CD8-positive, alpha-beta memory T cell (primary cell): ENCODE measurements around the gene DIP2B. TPM values are rescaled to one million over a fixed set of nuclear protein-coding genes. Genes with fewer than 3 reads are reported as not detected.
A peak's percentile ranks its signal among the peaks of the same experiment; 100 is the strongest.

Experiments
- CTCF ChIA-PET: fragments of 350-600 bp; sonication (Branson Sonifier 250); formaldehyde crosslinking; loops from one replicate; lab custom pipeline; 2021; ENCODE audit warnings: antibody characterized with exemption; lab: Charles Lee
- POLR2A ChIA-PET: fragments of 350-600 bp; sonication (Branson Sonifier 250); formaldehyde crosslinking; loops from one replicate; lab custom pipeline; 2021; ENCODE audit warnings: antibody characterized with exemption; lab: Charles Lee
- DNase-seq, 5 donors: peaks; one replicate each; pipeline versions ENCODE4 v3.0.0 to v3.0.0-alpha.2; 2020 to 2022; ENCODE audit warnings: mixed read lengths in 1 of 5
- H3K27ac ChIP-seq: one replicate; pipeline ENCODE4 v1.7.0; 2013; ENCODE audit warnings: low read depth, mild to moderate bottlenecking, low read length, moderate library complexity
- H3K27me3 ChIP-seq: 2 replicates; pipeline ENCODE4 v1.7.0; 2013; ENCODE audit warnings: low read length, mild to moderate bottlenecking; ENCODE audit not compliant: insufficient read depth, poor library complexity, severe bottlenecking
- H3K36me3 ChIP-seq: 2 replicates; pipeline ENCODE4 v1.7.0; 2013; ENCODE audit warnings: mild to moderate bottlenecking, low read length, moderate library complexity; ENCODE audit not compliant: insufficient read depth
- H3K4me1 ChIP-seq: 2 replicates; pipeline ENCODE4 v1.7.0; 2013; ENCODE audit warnings: mild to moderate bottlenecking, low read length, moderate library complexity; ENCODE audit not compliant: insufficient read depth
- H3K4me3 ChIP-seq: 2 replicates; pipeline ENCODE4 v1.7.0; 2013; ENCODE audit warnings: mild to moderate bottlenecking, low read length
- H3K9me3 ChIP-seq: 2 replicates; pipeline ENCODE4 v1.7.0; 2013; ENCODE audit warnings: mild to moderate bottlenecking, low read length
- H3K27ac Mint-ChIP-seq, 8 donors: one replicate each; pipeline ENCODE4 v1.8.0; 2020 to 2021; ENCODE audit warnings: mixed read lengths in 8 of 8, mild to moderate bottlenecking in 6 of 8, inconsistent platforms in 3 of 8, moderate library complexity in 3 of 8
- H3K27me3 Mint-ChIP-seq, 2 donors: one replicate each; pipeline ENCODE4 v1.8.0; 2020 to 2021; ENCODE audit warnings: mixed read lengths in 2 of 2, mild to moderate bottlenecking in 1 of 2, moderate library complexity in 1 of 2
- H3K36me3 Mint-ChIP-seq, 3 donors: one replicate each; pipeline ENCODE4 v1.8.0; 2020 to 2021; ENCODE audit warnings: mixed read lengths in 3 of 3, inconsistent platforms in 1 of 3, mild to moderate bottlenecking in 1 of 3
- H3K4me1 Mint-ChIP-seq, 3 donors: one replicate each; pipeline ENCODE4 v1.8.0; 2020 to 2021; ENCODE audit warnings: mixed read lengths in 3 of 3, inconsistent platforms in 1 of 3, mild to moderate bottlenecking in 1 of 3
- H3K4me3 Mint-ChIP-seq, 7 donors: one replicate each; pipeline ENCODE4 v1.8.0; 2020 to 2021; ENCODE audit warnings: mixed read lengths in 7 of 7, mild to moderate bottlenecking in 6 of 7, moderate library complexity in 4 of 7, inconsistent platforms in 2 of 7
- H3K9me3 Mint-ChIP-seq, 5 donors: one replicate each; pipeline ENCODE4 v1.8.0; 2020 to 2022; ENCODE audit warnings: mixed read lengths in 5 of 5, mild to moderate bottlenecking in 3 of 5, moderate library complexity in 2 of 5, inconsistent platforms in 1 of 5
- polyA plus RNA-seq: library from polyadenylated mRNA; unstranded; fragments of 300-500 nt; fragmentation: Illumina TruSeq; gene quantifications from one replicate; pipeline ENCODE4 v1.2.3, GENCODE V29; 2021
- total RNA-seq, 2 experiments: library from RNA; stranded (reverse); gene quantifications; one replicate each; pipeline ENCODE4 v1.2.3, GENCODE V29; 2021

DIP2B gene
- total and polyA plus RNA-seq, 3 experiments from 2014 or later = 7.9 to 21.0 (median 20.4) TPM

DNA sequence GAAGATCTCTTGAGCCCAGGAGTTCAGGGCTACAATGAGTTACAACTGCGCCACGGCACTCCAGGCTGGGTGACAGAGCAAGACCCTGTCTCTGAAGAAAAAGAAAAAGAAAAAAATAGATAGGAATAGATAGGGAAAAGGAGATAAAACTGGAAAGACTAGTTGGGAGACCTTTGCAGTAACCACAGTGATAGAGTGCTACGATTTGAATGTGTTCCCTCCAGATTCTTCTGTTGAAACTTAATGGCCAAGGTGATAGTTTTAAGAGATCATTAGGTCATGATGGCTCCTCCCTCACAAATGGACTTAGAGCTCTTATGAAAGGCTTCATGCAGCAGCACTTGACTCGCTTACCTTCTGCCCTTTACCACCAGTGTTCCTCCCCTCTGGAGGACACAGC is 245.6 kb downstream of the DIP2B start:
- Histone ChIP-seq H3K27ac (no peak overlapping the region), H3K4me3 (no peak overlapping the region), H3K4me1 (no peaks in the 10 kb centered on the region), H3K27me3 (no peaks in the 10 kb centered on the region), H3K9me3 (no peaks in the 10 kb centered on the region), H3K36me3 (no peaks in the 10 kb centered on the region)
- ChIA-PET CTCF (no interaction called here), POLR2A (no interaction called here)
- no peaks in the 10 kb centered on the region for H3K27me3 Mint-ChIP-seq
- H3K4me1 Mint-ChIP-seq = no peaks in the 10 kb centered on the region
- DNase-seq = no peak
- H3K4me3 Mint-ChIP-seq = no peak overlapping the region
- H3K9me3 Mint-ChIP-seq = no peaks in the 10 kb centered on the region
- H3K27ac Mint-ChIP-seq = no peak overlapping the region
- peaks cover 0 to 28% (median 13%) of the 10 kb centered on the region in 3 donors for H3K36me3 Mint-ChIP-seq

DNA sequence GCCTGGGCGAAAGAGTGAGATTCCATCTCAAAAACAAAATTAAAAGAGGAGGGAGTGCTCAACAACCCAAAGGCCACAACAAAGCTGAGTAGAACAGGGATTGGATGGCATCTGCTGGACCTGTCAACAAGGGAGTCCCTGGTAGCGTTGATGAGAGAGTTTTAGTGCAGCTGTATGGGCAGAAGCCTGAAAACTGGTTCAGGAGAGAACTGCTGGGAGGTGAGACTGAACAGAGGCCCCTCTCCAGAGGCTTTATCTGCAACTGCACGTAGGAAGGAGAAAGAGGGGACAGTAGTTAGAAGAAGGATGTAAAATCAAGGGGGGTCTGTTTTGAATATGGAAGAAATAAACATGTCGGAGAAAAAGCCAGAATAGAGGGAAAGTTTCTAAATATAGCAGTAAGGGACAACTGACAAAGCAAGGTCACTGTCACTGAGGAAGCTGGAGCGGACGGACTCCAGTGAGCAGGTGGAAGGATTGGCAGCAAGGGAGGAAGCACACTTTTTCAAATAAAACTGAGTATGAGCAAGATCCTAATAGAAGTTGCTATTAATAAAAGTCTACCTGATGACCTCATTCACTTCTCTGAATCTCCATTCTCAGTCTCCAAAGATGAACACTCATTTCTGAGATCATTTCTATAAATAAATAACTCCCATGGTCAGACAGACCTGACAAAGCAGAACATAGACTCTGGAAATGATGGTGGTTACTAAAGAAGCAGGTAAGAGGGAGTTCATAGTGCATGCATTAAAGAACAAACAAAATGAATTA is 247.3 kb downstream of the DIP2B start:
- Histone ChIP-seq H3K9me3 (no peaks in the 10 kb centered on the region), H3K4me1 (no peaks in the 10 kb centered on the region), H3K36me3 (no peaks in the 10 kb centered on the region), H3K4me3 (no peak overlapping the region), H3K27me3 (no peaks in the 10 kb centered on the region), H3K27ac (no peak overlapping the region)
- Mint-ChIP-seq H3K4me3 (no peak overlapping the region), H3K9me3 (no peaks in the 10 kb centered on the region), H3K4me1 (no peaks in the 10 kb centered on the region), H3K36me3 (peaks cover 0 to 18% (median 9%) of the 10 kb centered on the region in 3 donors), H3K27me3 (no peaks in the 10 kb centered on the region), H3K27ac (peak overlapping the region in 1 of 8 donors; percentile 48)
- ChIA-PET POLR2A (no interaction called here), CTCF (interaction anchor here (0.9 kb wide), 1 partner anchor 13 kb away, joined by 3 read pairs; no protein-coding TSS in a partner anchor)
- DNase-seq = no peak

DNA sequence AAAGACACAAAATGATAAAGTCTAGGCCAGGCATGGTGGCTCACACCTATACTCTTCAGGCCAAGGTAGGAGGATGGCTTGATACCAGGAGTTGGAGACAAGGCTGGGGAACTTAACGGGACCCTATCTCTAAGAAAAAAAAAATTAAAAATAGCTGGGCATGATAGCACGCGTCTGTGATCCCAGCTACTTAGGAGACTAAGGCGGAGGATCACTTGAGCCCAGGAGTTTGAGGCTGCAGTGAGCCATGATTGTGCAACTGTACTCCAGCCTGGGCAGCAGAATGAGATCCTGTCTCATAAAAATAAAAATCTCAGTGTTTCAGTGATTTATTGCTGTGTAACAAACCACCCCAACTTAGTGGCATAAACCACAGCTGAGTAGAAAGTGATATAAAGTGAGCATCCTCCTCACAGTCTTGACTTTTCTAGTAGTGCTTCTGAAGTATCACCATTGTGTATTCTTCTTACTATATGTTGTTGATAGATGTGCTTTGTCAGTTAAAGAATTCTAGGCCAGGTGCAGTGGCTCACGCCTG is 248.5 kb downstream of the DIP2B start:
- Histone ChIP-seq H3K9me3 (no peaks in the 10 kb centered on the region), H3K27ac (no peak overlapping the region), H3K4me1 (no peaks in the 10 kb centered on the region), H3K4me3 (no peak overlapping the region), H3K36me3 (no peaks in the 10 kb centered on the region), H3K27me3 (no peaks in the 10 kb centered on the region)
- CTCF ChIA-PET = interaction anchor here (2.5 kb wide), 1 partner anchor 12 kb away, joined by 9 read pairs; no protein-coding TSS in a partner anchor
- POLR2A ChIA-PET = no interaction called here
- Mint-ChIP-seq H3K4me1 (no peaks in the 10 kb centered on the region), H3K27me3 (no peaks in the 10 kb centered on the region), H3K27ac (no peak overlapping the region), H3K9me3 (no peaks in the 10 kb centered on the region), H3K36me3 (peaks cover 0 to 8% (median 4%) of the 10 kb centered on the region in 3 donors), H3K4me3 (no peak overlapping the region)
- DNase-seq = no peak

DNA sequence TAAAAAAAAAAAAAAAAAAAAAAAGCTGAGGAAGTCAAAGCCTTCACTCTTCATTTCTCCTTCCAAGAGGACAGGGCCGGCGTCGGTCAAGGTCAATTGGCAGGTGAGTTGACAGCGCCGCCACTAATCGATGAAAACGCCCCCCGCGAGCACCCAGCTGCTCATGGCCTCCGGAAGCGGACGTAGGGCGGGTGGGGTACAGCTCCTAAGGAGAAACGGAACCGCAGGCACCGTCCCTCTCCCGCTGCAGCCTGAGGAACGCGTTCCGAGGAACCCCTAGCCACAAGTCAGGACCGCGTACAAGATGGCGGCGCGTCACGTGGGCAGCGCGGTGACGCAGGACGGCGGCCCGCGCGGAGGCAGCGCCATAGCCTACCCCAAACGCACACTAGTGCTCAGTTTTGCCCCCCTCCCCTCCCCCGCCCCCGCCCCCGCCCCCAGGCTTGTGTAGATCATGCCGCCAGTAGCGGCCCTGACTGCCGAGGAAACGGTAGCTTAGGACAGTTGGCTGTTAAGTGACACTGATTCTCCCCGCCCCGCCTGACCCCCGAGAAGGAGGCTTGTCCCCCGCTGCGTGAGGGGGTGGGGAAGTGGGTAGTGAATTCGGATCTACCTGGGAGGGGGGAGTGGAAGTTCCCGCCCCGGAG is 259.0 kb downstream of the DIP2B start, which contains the start of gene ATF1:
Gene ATF1, plus strand, starts transcription at position 463 of the 647 bp plus-strand sequence. CDS start 16,045 bp downstream, outside the sequence.
- H3K27ac Mint-ChIP-seq = peak within 1 kb of the TSS; percentile 95 to 98 (median 96)
- H3K4me3 ChIP-seq = peak within 1 kb of the TSS; percentile 86
- H3K36me3 ChIP-seq = no peaks in the 10 kb centered on the region
- H3K27me3 ChIP-seq = no peaks in the 10 kb centered on the region
- ChIA-PET POLR2A (interaction anchor here (0.6 to 2.6 kb wide), 13 partner anchors 14 to 1075 kb away, joined by 3 to 18 read pairs (median 6); partner anchors contain the start of genes COX14, DAZAP2, DIP2B and SLC11A2), CTCF (interaction anchor here (1.4 to 3.8 kb wide), 8 partner anchors 9 to 475 kb away, joined by 4 to 26 read pairs (median 7); partner anchors contain the start of genes DAZAP2, DIP2B and SLC11A2)
- peak; percentile 82 to 93 (median 89) for DNase-seq
- peak within 1 kb of the TSS; percentile 85 to 98 (median 89) for H3K4me3 Mint-ChIP-seq
- no peaks in the 10 kb centered on the region for H3K9me3 ChIP-seq
- peaks cover 0 to 12% (median 2%) of the 10 kb centered on the region in 3 donors for H3K36me3 Mint-ChIP-seq
- H3K4me1 Mint-ChIP-seq = peaks cover 26 to 49% (median 41%) of the 10 kb centered on the region in 3 donors
- peak within 1 kb of the TSS; percentile 89 for H3K27ac ChIP-seq
- H3K27me3 Mint-ChIP-seq = peaks cover 0 to 3% of the 10 kb centered on the region in 2 donors
- H3K9me3 Mint-ChIP-seq = no peaks in the 10 kb centered on the region
- peaks cover 21% of the 10 kb centered on the region for H3K4me1 ChIP-seq

DNA sequence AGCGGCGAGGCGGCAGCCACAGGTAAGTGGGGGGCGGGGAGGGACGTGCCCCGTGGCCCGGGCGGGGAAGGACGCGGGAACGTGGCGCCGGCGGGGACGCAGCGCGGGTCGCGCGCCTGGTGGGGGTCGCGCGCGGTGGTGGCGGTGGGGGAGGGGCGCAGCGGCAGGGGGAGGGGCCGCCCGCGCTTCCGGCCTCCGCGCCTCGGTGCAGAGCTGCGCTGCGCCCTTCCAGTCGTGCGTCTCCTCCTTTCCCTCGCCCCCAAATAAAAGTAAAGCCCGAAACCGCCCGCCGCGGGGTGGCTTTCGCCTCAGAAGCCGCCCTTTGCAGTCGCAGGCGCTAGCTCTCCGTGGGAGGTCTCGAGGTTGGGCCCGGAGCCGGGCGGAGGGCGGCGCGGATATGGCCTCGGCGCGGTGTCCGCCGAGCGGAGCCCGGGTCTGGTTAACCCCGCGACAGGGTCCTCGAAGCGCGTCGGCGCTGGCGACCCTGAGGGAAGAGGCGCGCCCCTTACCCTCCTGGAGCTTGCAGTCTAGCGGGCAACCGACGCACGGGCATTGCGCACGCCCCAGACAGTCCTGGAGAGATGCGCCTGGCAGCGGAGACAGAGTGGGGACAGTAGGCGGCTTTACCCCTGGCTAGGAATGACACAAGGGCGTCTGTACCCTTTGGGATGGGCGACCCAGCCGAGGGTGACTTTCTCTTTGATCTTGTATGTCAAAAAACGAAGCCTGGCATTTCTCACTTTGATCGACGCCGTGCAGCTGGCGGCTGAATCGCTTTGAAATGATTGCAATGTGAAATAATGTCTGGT is 259.7 kb downstream of the DIP2B start:
- Histone ChIP-seq H3K4me3 (peak overlapping the region; percentile 72), H3K9me3 (no peaks in the 10 kb centered on the region), H3K36me3 (no peaks in the 10 kb centered on the region), H3K27ac (peak overlapping the region; percentile 89), H3K4me1 (peaks cover 21% of the 10 kb centered on the region), H3K27me3 (no peaks in the 10 kb centered on the region)
- ChIA-PET CTCF (interaction anchor here (0.6 to 3.8 kb wide), 26 partner anchors 9 to 768 kb away, joined by 3 to 26 read pairs (median 4); partner anchors contain the start of genes DAZAP2, DIP2B and SLC11A2), POLR2A (interaction anchor here (0.6 to 2.6 kb wide), 13 partner anchors 13 to 707 kb away, joined by 3 to 18 read pairs (median 4); partner anchors contain the start of genes COX14, DAZAP2, DIP2B and SLC11A2)
- Mint-ChIP-seq H3K27me3 (peaks cover 0 to 3% of the 10 kb centered on the region in 2 donors), H3K4me1 (peaks cover 27 to 53% (median 45%) of the 10 kb centered on the region in 3 donors), H3K36me3 (peaks cover 0 to 12% (median 2%) of the 10 kb centered on the region in 3 donors), H3K27ac (peak overlapping the region; percentile 95 to 98 (median 96)), H3K9me3 (no peaks in the 10 kb centered on the region), H3K4me3 (peak overlapping the region; percentile 85 to 98 (median 89))
- DNase-seq = peak in 4 of 5 donors; percentile 24 to 89 (median 78)

DNA sequence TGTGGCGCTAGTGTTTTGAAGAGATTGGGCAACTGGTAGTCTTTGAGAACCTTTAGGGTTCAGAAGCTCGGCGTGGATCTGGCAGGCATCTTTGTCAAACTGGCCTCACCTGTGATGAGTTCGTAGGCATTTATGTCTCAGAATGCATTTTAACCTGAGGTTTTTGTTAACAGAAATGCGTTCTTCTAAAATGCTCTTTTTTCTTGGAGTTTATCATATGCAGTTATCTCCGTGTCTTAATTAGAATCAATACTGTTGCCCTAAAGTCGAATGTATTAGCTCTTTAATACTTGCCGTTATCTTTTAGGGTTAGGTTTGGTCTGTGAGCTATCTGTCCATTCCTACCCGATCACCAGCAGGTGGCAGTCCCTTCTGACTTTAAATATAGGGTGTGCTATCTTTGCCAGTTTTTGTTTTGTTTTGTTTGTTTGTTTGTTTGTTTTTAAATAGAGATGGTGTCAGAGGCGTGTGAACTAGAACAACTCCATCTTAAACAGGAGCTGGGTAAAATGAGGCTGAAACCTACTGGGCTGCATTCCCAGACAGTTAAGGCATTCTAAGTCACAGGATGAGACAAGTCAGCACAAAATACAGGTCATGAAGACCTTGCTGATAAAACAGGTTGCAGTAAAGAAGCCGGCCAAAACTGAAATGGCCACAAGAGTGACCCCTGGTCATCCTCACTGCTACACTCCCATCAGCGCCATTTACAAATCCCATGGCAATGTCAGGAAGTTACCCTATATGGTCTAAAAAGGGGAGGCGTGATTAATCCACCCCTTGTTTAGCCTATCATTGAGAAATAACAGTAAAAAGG is 260.5 kb downstream of the DIP2B start:
- peaks cover 21% of the 10 kb centered on the region for H3K4me1 ChIP-seq
- ChIA-PET CTCF (interaction anchor here (0.6 to 3.8 kb wide), 27 partner anchors 9 to 767 kb away, joined by 3 to 26 read pairs (median 4); partner anchors contain the start of genes DAZAP2, DIP2B and SLC11A2), POLR2A (interaction anchor here (0.6 to 2.6 kb wide), 11 partner anchors 13 to 1005 kb away, joined by 3 to 18 read pairs (median 4); partner anchors contain the start of genes COX14, DAZAP2 and SLC11A2)
- Mint-ChIP-seq H3K9me3 (no peaks in the 10 kb centered on the region), H3K4me3 (peak overlapping the region; percentile 85 to 98 (median 89)), H3K4me1 (peaks cover 27 to 53% (median 45%) of the 10 kb centered on the region in 3 donors), H3K36me3 (peaks cover 0 to 12% (median 2%) of the 10 kb centered on the region in 3 donors), H3K27me3 (peaks cover 0 to 3% of the 10 kb centered on the region in 2 donors), H3K27ac (peak overlapping the region; percentile 81 to 97 (median 92))
- DNase-seq = peak; percentile 26 to 65 (median 42)
- no peaks in the 10 kb centered on the region for H3K9me3 ChIP-seq
- no peaks in the 10 kb centered on the region for H3K27me3 ChIP-seq
- no peaks in the 10 kb centered on the region for H3K36me3 ChIP-seq
- H3K27ac ChIP-seq = peak overlapping the region; percentile 89
- peak overlapping the region; percentile 72 for H3K4me3 ChIP-seq
